GM06990 (cell line): ENCODE results near the gene MAPK13.
A peak's percentile ranks its signal among the peaks of the same experiment; 100 is the strongest.
"Not testable (repeated sequence)": the region's sequence is repeated elsewhere in the genome, so short reads cannot be mapped to it uniquely, and the experiment has no call there.

ENCODE experiments used
- DNase-seq: peaks from one replicate; pipeline ENCODE4 v3.0.0-alpha.2; 2011; ENCODE audit not compliant: insufficient read length; ENCODE audit errors: extremely low read depth
- H3K27me3 ChIP-seq: replicated peaks from 2 replicates; pipeline ENCODE4 v1.6.0; 2011; ENCODE audit warnings: low read length; ENCODE audit not compliant: control insufficient read depth, insufficient read depth
- H3K36me3 ChIP-seq: 2 replicates; pipeline ENCODE4 v1.5.1; 2011; ENCODE audit warnings: low read length; ENCODE audit not compliant: control insufficient read depth, insufficient read depth
- H3K4me3 ChIP-seq: replicated peaks from 2 replicates; pipeline ENCODE4 v1.5.1; 2011; ENCODE audit warnings: low read depth, mild to moderate bottlenecking, control low read depth, low read length
- TF ChIP-seq, protein P1 (sequence below): IDR thresholded peaks from 2 replicates; pipeline ENCODE4 v1.5.1; 2011; ENCODE audit warnings: low read length, control low read depth, mild to moderate bottlenecking, inconsistent platforms; ENCODE audit not compliant: insufficient read depth, poor library complexity, severe bottlenecking

Gene MAPK13

DNA sequence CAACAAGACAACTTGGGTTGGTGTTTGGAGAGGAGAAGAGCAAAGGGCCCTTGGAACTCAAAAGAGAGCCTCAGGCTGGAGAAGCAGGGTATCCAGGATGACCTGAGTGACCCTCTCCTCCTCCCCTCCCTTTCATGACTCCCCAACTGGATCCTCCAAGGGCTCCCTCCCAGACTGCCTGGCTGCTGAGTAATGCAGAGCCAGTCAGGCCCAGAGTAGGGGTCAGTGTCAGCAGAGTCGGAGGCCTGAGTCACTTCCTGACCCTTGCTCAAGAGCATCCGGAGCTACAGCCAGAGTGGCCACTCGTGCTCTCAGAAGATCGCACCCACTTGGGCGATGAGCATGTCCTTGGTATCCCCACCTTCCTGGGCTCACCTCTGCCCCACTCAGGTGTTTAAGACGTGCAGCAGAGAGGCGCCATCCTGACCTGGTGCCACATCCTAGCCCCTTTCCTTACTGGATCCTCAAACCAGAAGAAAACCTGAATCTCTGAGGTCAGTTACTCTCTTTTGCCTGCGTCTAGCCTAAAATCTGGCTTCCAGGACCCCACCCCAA, 2.8 kb upstream of the MAPK13 start:
- DNase-seq, result no peak
- H3K27me3 ChIP-seq, result no peaks in the 10 kb centered on the region; the same call in 1 of the 2 replicates
- no peak overlapping the region for H3K4me3 ChIP-seq
- TF ChIP-seq, protein P1, sequence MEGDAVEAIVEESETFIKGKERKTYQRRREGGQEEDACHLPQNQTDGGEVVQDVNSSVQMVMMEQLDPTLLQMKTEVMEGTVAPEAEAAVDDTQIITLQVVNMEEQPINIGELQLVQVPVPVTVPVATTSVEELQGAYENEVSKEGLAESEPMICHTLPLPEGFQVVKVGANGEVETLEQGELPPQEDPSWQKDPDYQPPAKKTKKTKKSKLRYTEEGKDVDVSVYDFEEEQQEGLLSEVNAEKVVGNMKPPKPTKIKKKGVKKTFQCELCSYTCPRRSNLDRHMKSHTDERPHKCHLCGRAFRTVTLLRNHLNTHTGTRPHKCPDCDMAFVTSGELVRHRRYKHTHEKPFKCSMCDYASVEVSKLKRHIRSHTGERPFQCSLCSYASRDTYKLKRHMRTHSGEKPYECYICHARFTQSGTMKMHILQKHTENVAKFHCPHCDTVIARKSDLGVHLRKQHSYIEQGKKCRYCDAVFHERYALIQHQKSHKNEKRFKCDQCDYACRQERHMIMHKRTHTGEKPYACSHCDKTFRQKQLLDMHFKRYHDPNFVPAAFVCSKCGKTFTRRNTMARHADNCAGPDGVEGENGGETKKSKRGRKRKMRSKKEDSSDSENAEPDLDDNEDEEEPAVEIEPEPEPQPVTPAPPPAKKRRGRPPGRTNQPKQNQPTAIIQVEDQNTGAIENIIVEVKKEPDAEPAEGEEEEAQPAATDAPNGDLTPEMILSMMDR, result no peak
- no peaks in the 10 kb centered on the region for H3K36me3 ChIP-seq

DNA sequence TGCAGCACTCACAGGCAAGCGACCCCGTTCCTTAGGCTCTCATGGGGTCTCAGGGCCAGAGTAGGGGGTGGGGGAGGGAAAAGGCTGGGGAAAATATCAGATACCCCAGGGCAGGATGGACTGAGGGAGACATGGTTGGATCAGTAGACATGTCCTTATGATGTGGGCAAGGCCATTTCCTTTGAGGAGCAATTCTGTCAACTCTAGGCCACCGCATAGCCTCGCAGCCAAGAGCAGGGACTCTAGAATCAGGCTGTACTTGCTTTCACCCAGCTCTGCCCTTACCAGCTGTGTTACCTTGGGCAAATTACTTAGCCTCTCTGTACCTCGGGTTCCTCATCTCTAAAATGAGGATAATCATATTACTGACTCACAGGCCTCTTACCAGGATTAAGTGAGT, 2.2 kb upstream of the MAPK13 start:
- no peaks in the 10 kb centered on the region; the same call in 1 of the 2 replicates for H3K27me3 ChIP-seq
- no peak overlapping the region for H3K4me3 ChIP-seq
- TF ChIP-seq, protein P1, result no peak
- no peak for DNase-seq
- no peaks in the 10 kb centered on the region for H3K36me3 ChIP-seq

DNA sequence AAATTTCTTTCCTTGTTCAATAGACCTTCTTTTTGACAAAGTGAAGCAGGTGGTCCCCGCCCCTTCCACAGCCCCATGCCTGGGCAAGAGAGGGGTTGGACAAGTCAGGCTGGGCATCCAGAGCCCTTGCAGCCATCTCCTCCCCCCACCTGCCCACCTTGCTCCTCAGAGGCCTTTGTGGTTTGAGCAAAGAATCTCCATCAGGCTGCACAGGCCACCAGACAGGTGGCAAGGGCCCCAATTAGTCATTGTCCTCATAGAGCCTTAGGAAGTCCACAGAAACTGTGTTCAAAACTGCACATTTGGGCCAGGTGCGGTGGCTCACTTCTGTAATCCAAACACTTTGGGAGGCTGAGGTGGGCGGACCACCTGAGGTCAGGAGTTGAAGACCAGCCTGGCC, 1.5 kb upstream of the MAPK13 start:
- H3K36me3 ChIP-seq, result no peaks in the 10 kb centered on the region
- no peak overlapping the region for H3K4me3 ChIP-seq
- TF ChIP-seq, protein P1, result no peak
- DNase-seq, result no peak
- no peaks in the 10 kb centered on the region; the same call in 1 of the 2 replicates for H3K27me3 ChIP-seq

DNA sequence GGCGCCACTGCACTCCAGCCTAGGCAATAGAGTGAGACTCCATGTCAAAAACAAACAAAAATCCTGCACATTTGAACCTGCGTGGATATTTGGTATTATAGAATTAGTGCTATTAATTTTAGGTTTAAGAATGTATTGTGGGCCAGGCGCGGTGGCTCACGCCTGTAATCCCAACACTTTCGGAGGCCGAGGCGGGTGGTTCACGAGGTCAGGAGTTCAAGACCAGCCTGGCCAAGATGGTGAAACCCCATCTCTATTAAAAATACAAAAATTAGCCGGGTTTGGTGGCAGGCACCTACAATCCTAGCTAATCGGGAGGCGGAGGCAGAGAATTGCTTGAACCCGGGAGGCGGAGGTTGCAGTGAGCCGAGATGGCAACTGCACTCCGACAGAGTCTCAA, 979 bp upstream of the MAPK13 start:
- H3K27me3 ChIP-seq, H3K4me3 ChIP-seq, DNase-seq, H3K36me3 ChIP-seq: not testable (repeated sequence)

DNA sequence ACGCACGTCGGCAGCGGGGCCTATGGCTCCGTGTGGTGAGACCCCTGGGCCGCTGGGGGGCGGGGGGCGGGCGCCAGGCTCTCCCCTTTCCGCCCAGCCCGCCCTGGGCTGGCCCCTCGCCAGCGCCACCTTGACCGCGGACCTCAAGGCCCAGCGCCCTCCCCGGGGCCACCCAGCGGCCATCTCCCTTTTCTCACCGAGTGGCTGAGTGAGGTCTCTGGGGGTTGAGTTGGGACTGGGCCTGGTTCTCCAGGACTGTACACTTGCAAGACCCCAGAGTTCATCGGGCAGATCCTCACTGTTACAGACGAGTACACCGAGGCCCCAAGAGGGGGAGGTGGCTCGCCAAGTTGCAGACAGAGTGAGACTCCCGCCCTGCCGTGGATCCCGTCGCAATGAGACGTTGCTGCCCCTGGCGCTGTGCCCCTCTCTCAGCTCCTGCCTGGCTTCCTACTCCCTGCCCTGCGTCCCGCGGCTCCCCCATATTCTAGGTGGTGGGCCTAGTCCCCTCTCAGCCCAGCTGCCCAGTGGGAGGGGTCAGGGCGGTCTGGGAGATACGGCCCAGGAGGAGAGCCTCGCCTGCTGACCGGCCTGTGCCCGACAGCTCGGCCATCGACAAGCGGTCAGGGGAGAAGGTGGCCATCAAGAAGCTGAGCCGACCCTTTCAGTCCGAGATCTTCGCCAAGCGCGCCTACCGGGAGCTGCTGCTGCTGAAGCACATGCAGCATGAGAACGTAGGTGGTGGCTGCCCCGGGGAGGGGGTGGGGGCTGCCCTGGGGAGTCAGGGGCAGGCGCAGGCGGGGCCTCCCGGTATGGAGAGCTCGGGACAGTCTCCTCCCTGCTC, 576 bp downstream of the MAPK13 start:
- H3K27me3 ChIP-seq, result no peaks in the 10 kb centered on the region; the same call in 1 of the 2 replicates
- DNase-seq, result peak; percentile 69
- H3K4me3 ChIP-seq, result peak overlapping the region; percentile 30
- no peaks in the 10 kb centered on the region for H3K36me3 ChIP-seq
- TF ChIP-seq, protein P1, result no peak

DNA sequence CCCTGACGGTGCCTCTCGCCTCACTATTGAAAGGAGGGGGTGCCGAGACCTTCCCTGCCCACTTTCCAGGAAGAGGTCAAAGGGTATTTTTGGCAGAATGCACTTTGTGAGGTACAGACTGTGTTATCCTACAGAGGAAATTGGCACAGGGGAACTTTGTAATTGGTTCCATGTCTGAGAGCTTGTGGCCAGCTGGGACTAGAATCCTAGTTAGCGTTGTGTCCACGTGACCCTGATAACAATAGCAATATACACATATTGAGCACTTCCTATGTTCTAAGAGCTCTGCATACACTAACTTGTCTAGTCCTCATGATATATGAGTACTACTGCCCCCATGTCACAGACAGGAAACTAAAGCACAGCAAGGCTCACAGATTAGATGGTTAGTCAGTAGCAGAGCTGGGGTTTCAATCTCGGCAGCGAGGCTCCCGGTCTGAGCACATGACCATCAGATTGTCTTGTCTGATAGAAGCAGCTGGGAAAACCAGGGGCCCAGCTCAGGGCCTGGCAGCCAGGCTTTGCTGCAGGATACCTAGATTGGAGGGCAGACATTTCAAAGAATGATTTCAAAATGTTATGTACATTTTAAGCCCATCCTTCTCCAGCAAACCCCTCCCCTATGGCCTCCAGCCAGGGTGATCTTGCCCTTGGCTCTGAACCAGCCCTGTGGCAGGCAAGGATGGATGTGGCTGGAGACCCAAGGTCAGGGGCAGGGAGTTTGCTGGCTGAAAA, 1.4 kb downstream of the MAPK13 start:
- DNase-seq, result peak; percentile 81
- TF ChIP-seq, protein P1, result no peak
- H3K4me3 ChIP-seq, result peak overlapping the region; percentile 30

More for the DNA sequence above, 1.4 kb downstream of the MAPK13 start:
- Histone ChIP-seq H3K36me3 (no peaks in the 10 kb centered on the region), H3K27me3 (no peaks in the 10 kb centered on the region; the same call in 1 of the 2 replicates)
